ENCODE results near the gene KPTN. TPM values are rescaled to one million over a fixed set of nuclear protein-coding genes. Genes with fewer than 3 reads are reported as not detected.

The KPTN gene
- total and polyA plus RNA-seq, 2 of the 8 experiments (the other 6 are each of a cell fraction or from before 2014, with no cell fraction given), result 23.6 to 31.3 TPM

DNA sequence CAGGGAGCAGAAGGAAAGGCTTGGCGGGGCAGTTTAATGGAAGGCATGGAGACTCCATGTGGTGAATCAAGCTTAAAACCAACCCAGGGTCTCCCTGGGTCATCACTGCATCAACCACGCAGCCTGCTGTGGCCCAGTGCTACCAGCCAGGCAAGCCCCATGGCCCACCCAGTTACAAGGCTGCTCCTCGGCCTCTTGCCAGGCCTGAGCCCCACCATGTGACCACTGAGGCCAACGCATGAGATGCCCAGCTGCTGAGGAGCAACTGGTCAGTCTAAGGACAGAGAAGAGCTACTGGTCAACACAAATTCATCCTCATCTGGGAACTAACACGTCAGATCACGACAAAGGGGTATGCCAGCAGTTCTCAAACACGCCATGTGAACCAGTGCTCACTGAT, 15.4 kb upstream of the KPTN start (continued):
- no peak for TF ChIP-seq SUZ12 (IDR thresholded peaks at IDR 0.05; ENCODE audit: low read length)
- TF ChIP-seq POLR2A (IDR thresholded peaks at IDR 0.05; ENCODE audit: control extremely low read depth in 1 of 2, low read depth in 2 of 2, low read length in 2 of 2), result no peak

Measured in H1 (cell line).